Stimulated activated CD8-positive, alpha-beta memory T cell treated with anti-CD3 and anti-CD28 coated beads, Interleukin-12 subunit alpha, Interleukin-12 subunit beta, amount 100 ng/mL, for 1 hour (primary cell): ENCODE results near the gene HLX.

Source experiments
- DNase-seq: peaks from one replicate; pipeline ENCODE4 v3.0.0-alpha.2; 2020; ENCODE audit warnings: low read depth

Gene HLX

GRCh38 chr1:220882061-220882891, 3.0 kb downstream of the HLX start:
- no peak for DNase-seq

- no peak for DNase-seq
Measured at GRCh38 chr1:220884109-220884980, 5.1 kb downstream of the HLX start.

GRCh38 chr1:220884981-220885918, 6.0 kb downstream of the HLX start:
- no peak for DNase-seq

GRCh38 chr1:220885971-220886370, 6.7 kb downstream of the HLX start:
- no peak for DNase-seq

GRCh38 chr1:220886470-220887201, 7.4 kb downstream of the HLX start:
- DNase-seq = no peak

GRCh38 chr1:220887202-220887519, 7.9 kb downstream of the HLX start:
- DNase-seq = no peak

GRCh38 chr1:220887520-220888416, 8.5 kb downstream of the HLX start:
- no peak for DNase-seq

GRCh38 chr1:220888417-220888986, 9.3 kb downstream of the HLX start:
- no peak for DNase-seq

GRCh38 chr1:220889333-220889732, 10.1 kb downstream of the HLX start:
- DNase-seq = no peak

- DNase-seq = no peak
Measured at GRCh38 chr1:220889848-220890287, 10.6 kb downstream of the HLX start.

GRCh38 chr1:220890602-220891001, 11.4 kb downstream of the HLX start:
- no peak for DNase-seq

- no peak for DNase-seq
Measured at GRCh38 chr1:220891224-220892085, 12.2 kb downstream of the HLX start.

GRCh38 chr1:220892086-220892376, 12.8 kb downstream of the HLX start:
- DNase-seq = no peak

- DNase-seq = no peak
Measured at GRCh38 chr1:220892997-220893700, 13.9 kb downstream of the HLX start.

GRCh38 chr1:220893701-220894024, 14.4 kb downstream of the HLX start:
- DNase-seq = no peak

GRCh38 chr1:220894025-220894923, 15.0 kb downstream of the HLX start:
- DNase-seq = no peak

- no peak for DNase-seq
Measured at GRCh38 chr1:220894924-220895256, 15.6 kb downstream of the HLX start.

- DNase-seq = no peak
Measured at GRCh38 chr1:220895412-220895946, 16.2 kb downstream of the HLX start.
